OCI-LY1 (cell line): ENCODE data around the gene IQCF6.

ENCODE experiments used
- H2AFZ ChIP-seq: fragments of 200-600 bp; sonication (generic), shearing (Covaris generic); 2 replicates; pipeline ENCODE4 v1.6.0; 2014; ENCODE audit warnings: antibody characterized with exemption, mild to moderate bottlenecking, low read length
- H3F3A ChIP-seq: fragments of 200-600 bp; sonication (generic), shearing (Covaris generic); 2 replicates; pipeline ENCODE4 v1.6.0; 2014; ENCODE audit warnings: mild to moderate bottlenecking, antibody characterized with exemption, low read length, moderate library complexity; ENCODE audit not compliant: insufficient read depth
- H3K27ac ChIP-seq: fragments of 200-600 bp; sonication (generic); 2 replicates; pipeline ENCODE4 v1.5.1; 2014; ENCODE audit warnings: low read length, mixed run types, mild to moderate bottlenecking, low read depth; ENCODE audit not compliant: poor library complexity, severe bottlenecking
- H3K27me3 ChIP-seq: fragments of 200-600 bp; sonication (generic); 2 replicates; pipeline ENCODE4 v1.6.0; 2014; ENCODE audit warnings: antibody characterized with exemption, mild to moderate bottlenecking, low read length, moderate library complexity; ENCODE audit not compliant: insufficient read depth
- H3K36me3 ChIP-seq: fragments of 200-600 bp; sonication (generic); 2 replicates; pipeline ENCODE4 v1.6.1; 2014; ENCODE audit warnings: mild to moderate bottlenecking, antibody characterized with exemption, low read length, moderate library complexity, mixed read lengths; ENCODE audit not compliant: insufficient read depth
- H3K4me1 ChIP-seq: fragments of 200-600 bp; sonication (generic); 2 replicates; pipeline ENCODE4 v1.5.1; 2014; ENCODE audit warnings: mild to moderate bottlenecking, low read length, moderate library complexity; ENCODE audit not compliant: insufficient read depth, severe bottlenecking
- H3K4me2 ChIP-seq: fragments of 200-600 bp; sonication (generic), shearing (Covaris generic); 2 replicates; pipeline ENCODE4 v1.6.1; 2014; ENCODE audit warnings: low read length
- H3K4me3 ChIP-seq: fragments of 200-600 bp; sonication (generic); 2 replicates; pipeline ENCODE4 v1.5.1; 2014; ENCODE audit warnings: low read length, low read depth, mild to moderate bottlenecking, mixed read lengths; ENCODE audit not compliant: poor library complexity, severe bottlenecking
- H3K79me2 ChIP-seq: fragments of 200-600 bp; shearing (Covaris generic); 2 replicates; pipeline ENCODE4 v1.6.1; 2016; ENCODE audit warnings: mixed run types, low read length, mixed read lengths; ENCODE audit not compliant: insufficient read depth
- H3K9ac ChIP-seq: fragments of 200-600 bp; sonication (generic), shearing (Covaris generic); 2 replicates; pipeline ENCODE4 v1.6.1; 2014; ENCODE audit warnings: mild to moderate bottlenecking, low read length, mixed read lengths
- H3K9me2 ChIP-seq: fragments of 200-600 bp; sonication (generic), shearing (Covaris generic); 2 replicates; pipeline ENCODE4 v1.6.1; 2014; ENCODE audit warnings: low read depth, mild to moderate bottlenecking, low read length, mixed read lengths
- H3K9me3 ChIP-seq: fragments of 200-600 bp; shearing (Covaris generic); 2 replicates; pipeline ENCODE4 v1.6.1; 2014; ENCODE audit warnings: low read length, mixed read lengths
- H4K20me1 ChIP-seq: fragments of 200-600 bp; sonication (generic), shearing (Covaris generic); 2 replicates; pipeline ENCODE4 v1.6.0; 2016; ENCODE audit warnings: mild to moderate bottlenecking, low read length; ENCODE audit not compliant: insufficient read depth
- EZH2 ChIP-seq: fragments of 200-600 bp; sonication (generic), shearing (Covaris generic); IDR thresholded peaks from 2 replicates; pipeline ENCODE4 v1.8.0; 2017; ENCODE audit warnings: borderline replicate concordance, mixed run types, mild to moderate bottlenecking, antibody characterized with exemption, low read length, moderate library complexity, mixed read lengths
- TF ChIP-seq, protein P1 (sequence below): fragments of 200-600 bp; sonication (generic), shearing (Covaris generic); IDR thresholded peaks from 2 replicates; pipeline ENCODE4 v1.5.1; 2017; ENCODE audit warnings: mild to moderate bottlenecking, antibody characterized with exemption, low read length, moderate library complexity, mixed read lengths

The IQCF6 gene

DNA sequence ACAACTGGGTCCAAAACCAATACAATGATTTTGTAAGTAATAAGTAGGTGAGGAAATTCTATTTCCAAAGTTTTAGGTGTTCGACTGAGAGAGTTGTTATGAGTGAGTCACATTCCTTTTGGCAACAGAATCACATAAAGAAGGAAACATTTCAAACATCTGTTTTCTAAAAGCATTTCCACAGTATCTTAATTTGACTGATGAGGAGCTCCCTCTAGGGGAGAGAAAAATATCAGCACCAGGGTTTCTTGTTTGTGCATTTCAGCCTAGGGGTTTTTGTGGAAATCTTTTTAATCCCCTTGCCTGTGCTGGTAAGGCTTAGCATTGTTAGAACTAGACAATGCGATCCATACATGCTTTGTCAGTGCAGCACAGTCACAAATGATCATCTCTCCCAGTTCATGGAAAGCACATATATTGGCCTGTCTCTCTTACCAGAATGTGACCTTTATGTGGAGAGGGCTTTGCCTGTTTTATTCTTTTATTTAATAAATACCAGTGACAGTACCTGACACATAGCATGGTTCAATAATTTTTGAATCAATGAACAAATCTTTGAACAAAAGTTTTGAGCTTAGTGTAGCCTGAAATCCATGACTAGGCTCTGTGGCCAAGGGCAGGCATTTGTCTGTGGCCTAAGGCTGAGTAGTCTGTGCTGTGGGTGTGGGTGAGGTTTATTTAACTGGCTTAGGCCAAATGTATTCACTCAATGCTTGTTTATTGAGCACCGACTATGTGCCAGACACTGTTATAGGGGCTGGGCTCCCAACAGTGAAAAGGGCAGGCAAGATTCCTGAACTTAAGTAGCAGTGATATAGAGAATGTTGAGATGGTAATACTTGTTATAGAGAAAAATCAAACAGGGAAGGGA is 21.1 kb upstream of the IQCF6 start:
- H3F3A ChIP-seq: no peaks in the 10 kb centered on the region
- no peaks in the 10 kb centered on the region for H3K9me3 ChIP-seq
- no peak overlapping the region for H3K27ac ChIP-seq
- TF ChIP-seq, protein P1, sequence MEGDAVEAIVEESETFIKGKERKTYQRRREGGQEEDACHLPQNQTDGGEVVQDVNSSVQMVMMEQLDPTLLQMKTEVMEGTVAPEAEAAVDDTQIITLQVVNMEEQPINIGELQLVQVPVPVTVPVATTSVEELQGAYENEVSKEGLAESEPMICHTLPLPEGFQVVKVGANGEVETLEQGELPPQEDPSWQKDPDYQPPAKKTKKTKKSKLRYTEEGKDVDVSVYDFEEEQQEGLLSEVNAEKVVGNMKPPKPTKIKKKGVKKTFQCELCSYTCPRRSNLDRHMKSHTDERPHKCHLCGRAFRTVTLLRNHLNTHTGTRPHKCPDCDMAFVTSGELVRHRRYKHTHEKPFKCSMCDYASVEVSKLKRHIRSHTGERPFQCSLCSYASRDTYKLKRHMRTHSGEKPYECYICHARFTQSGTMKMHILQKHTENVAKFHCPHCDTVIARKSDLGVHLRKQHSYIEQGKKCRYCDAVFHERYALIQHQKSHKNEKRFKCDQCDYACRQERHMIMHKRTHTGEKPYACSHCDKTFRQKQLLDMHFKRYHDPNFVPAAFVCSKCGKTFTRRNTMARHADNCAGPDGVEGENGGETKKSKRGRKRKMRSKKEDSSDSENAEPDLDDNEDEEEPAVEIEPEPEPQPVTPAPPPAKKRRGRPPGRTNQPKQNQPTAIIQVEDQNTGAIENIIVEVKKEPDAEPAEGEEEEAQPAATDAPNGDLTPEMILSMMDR: peak; percentile 80
- TF ChIP-seq EZH2: no peak
- no peak overlapping the region for H3K4me2 ChIP-seq
- H3K79me2 ChIP-seq: no peaks in the 10 kb centered on the region
- H3K9me2 ChIP-seq: no peaks in the 10 kb centered on the region
- no peaks in the 10 kb centered on the region for H3K27me3 ChIP-seq
- H3K4me3 ChIP-seq: no peak overlapping the region
- no peaks in the 10 kb centered on the region for H4K20me1 ChIP-seq
- no peak overlapping the region for H3K9ac ChIP-seq
- no peaks in the 10 kb centered on the region for H3K36me3 ChIP-seq
- H2AFZ ChIP-seq: no peak overlapping the region
- H3K4me1 ChIP-seq: no peaks in the 10 kb centered on the region

DNA sequence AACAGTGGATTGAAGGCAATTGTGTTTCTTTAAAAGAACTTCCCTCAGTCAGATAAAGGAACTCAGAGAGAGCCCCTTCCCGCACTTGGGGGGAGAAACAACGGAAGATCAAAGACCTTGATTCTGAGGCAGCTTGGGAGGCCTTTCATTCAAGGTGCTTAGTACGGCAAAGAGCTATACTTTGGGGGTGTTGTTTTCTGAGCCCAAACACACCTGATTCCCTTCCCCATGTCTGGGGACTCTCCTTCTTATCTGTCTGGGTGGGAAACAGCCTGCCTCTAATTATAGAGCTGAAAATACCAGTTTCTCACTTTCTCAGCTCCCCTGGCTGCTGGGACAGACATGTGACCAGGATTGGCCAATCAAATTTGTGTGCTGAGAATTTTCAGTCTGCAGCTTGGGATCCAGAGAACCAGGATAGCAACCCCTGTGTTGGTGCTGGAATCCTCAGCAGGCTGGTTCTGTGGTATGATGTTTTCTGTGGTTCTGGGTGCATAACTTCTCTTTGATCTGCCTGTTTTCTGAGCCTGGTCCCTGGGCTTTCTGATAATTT is 19.4 kb upstream of the IQCF6 start:
- no peak for TF ChIP-seq EZH2
- TF ChIP-seq, protein P1: no peak
- no peak overlapping the region for H3K4me2 ChIP-seq
- no peaks in the 10 kb centered on the region for H3K79me2 ChIP-seq
- no peaks in the 10 kb centered on the region for H3K9me2 ChIP-seq
- no peak overlapping the region for H3K27ac ChIP-seq
- H3K27me3 ChIP-seq: no peaks in the 10 kb centered on the region
- H3K4me1 ChIP-seq: no peaks in the 10 kb centered on the region
- no peaks in the 10 kb centered on the region for H3F3A ChIP-seq
- H3K9ac ChIP-seq: no peak overlapping the region
- no peaks in the 10 kb centered on the region for H3K9me3 ChIP-seq
- no peak overlapping the region for H2AFZ ChIP-seq
- no peak overlapping the region for H3K4me3 ChIP-seq
- no peaks in the 10 kb centered on the region for H3K36me3 ChIP-seq
- H4K20me1 ChIP-seq: no peaks in the 10 kb centered on the region

GRCh38 chr3:51796854-51797253 is 17.8 kb upstream of the IQCF6 start:
- Histone ChIP-seq H3K9me3 (no peaks in the 10 kb centered on the region), H3F3A (no peaks in the 10 kb centered on the region), H3K9ac (no peak overlapping the region)

More at GRCh38 chr3:51796854-51797253, 17.8 kb upstream of the IQCF6 start:
- no peaks in the 10 kb centered on the region for H3K9me2 ChIP-seq
- no peaks in the 10 kb centered on the region for H3K4me1 ChIP-seq
- no peaks in the 10 kb centered on the region for H4K20me1 ChIP-seq
- H3K4me2 ChIP-seq: no peak overlapping the region
- H3K36me3 ChIP-seq: no peaks in the 10 kb centered on the region
- H3K4me3 ChIP-seq: no peak overlapping the region
- TF ChIP-seq, protein P1: no peak
- TF ChIP-seq EZH2: no peak
- H3K79me2 ChIP-seq: no peaks in the 10 kb centered on the region
- H3K27me3 ChIP-seq: no peaks in the 10 kb centered on the region
- no peak overlapping the region for H3K27ac ChIP-seq
- no peak overlapping the region for H2AFZ ChIP-seq
